GM12801 (cell line): ENCODE measurements around the gene SLC4A5.

Source experiments
- CTCF ChIP-seq: IDR thresholded peaks from one replicate; pipeline ENCODE4 v1.5.1; 2011; ENCODE audit warnings: control low read depth; ENCODE audit not compliant: insufficient read length; ENCODE audit errors: extremely low read depth

Gene SLC4A5

GRCh38 chr2:74343316-74343715 lies at the start of gene SLC4A5:
SLC4A5 (minus strand) TSS chr2:74343416; CDS start chr2:74315023, 28,393 bp downstream.
- no peak for TF ChIP-seq CTCF

GRCh38 chr2:74392449-74392743 lies 49.2 kb upstream of the SLC4A5 start:
- no peak for TF ChIP-seq CTCF

- TF ChIP-seq CTCF: peak; percentile 86
These were observed 48.6 kb upstream of the SLC4A5 start for GRCh38 chr2:74391580-74392448.

GRCh38 chr2:74391209-74391579 lies 48.0 kb upstream of the SLC4A5 start:
- no peak for TF ChIP-seq CTCF

GRCh38 chr2:74390606-74391005 lies 47.4 kb upstream of the SLC4A5 start:
- no peak for TF ChIP-seq CTCF

GRCh38 chr2:74387346-74387745 lies 44.1 kb upstream of the SLC4A5 start:
- no peak for TF ChIP-seq CTCF

- TF ChIP-seq CTCF: no peak
These were observed 42.2 kb upstream of the SLC4A5 start for GRCh38 chr2:74385396-74385795.

GRCh38 chr2:74384051-74384450 lies 40.8 kb upstream of the SLC4A5 start:
- no peak for TF ChIP-seq CTCF
